HG02852 (cell line): ENCODE results near the gene POU3F1.

ENCODE experiments used
- ATAC-seq: cut with Tn5 transposase; IDR thresholded peaks from one replicate; pipeline ENCODE4 v1.9.1; 2021; ENCODE audit warnings: mild to moderate bottlenecking, moderate library complexity; ENCODE audit not compliant: unreplicated experiment

The POU3F1 gene

GRCh38 chr1:38006008-38006828 lies 40.4 kb downstream of the POU3F1 start:
- no peak for ATAC-seq

- no peak for ATAC-seq
These were observed 41.2 kb downstream of the POU3F1 start, which contains the start of gene FHL3 for GRCh38 chr1:38005195-38006007. FHL3 (minus strand) TSS chr1:38005514; CDS start chr1:37999412, 6,102 bp downstream.

GRCh38 chr1:38004284-38005108 lies 42.1 kb downstream of the POU3F1 start:
- ATAC-seq, result no peak

GRCh38 chr1:38003261-38004250 lies 43.0 kb downstream of the POU3F1 start:
- no peak for ATAC-seq

GRCh38 chr1:38000529-38001455 lies 45.8 kb downstream of the POU3F1 start:
- ATAC-seq, result no peak

GRCh38 chr1:38000233-38000528 lies 46.4 kb downstream of the POU3F1 start:
- no peak for ATAC-seq

GRCh38 chr1:37999430-38000232 lies 47.0 kb downstream of the POU3F1 start:
- no peak for ATAC-seq

GRCh38 chr1:37998913-37999429 lies 47.6 kb downstream of the POU3F1 start:
- no peak for ATAC-seq

GRCh38 chr1:37998089-37998808 lies 48.3 kb downstream of the POU3F1 start:
- no peak for ATAC-seq

GRCh38 chr1:37997256-37998088 lies 49.1 kb downstream of the POU3F1 start:
- no peak for ATAC-seq

- no peak for ATAC-seq
These were observed 50.7 kb downstream of the POU3F1 start for GRCh38 chr1:37995751-37996345.

GRCh38 chr1:37994886-37995566 lies 51.6 kb downstream of the POU3F1 start:
- ATAC-seq, result no peak
